Thymus (tissue), 11 donors: ENCODE data around the gene SMAD1. TPM values are rescaled to one million over a fixed set of nuclear protein-coding genes. Genes with fewer than 3 reads are reported as not detected.

Source experiments
- DNase-seq, 9 donors: peaks; one replicate each; pipeline ENCODE4 v3.0.0-alpha.2; 2013; ENCODE audit warnings: low spot score in 9 of 9, low read depth in 6 of 9, missing footprints in 1 of 9
- H3K27ac ChIP-seq, 2 donors: one replicate each; pipeline ENCODE4 v1.5.1; 2013; ENCODE audit warnings: control low read depth in 1 of 2, low read depth in 1 of 2, low read length in 1 of 2, mild to moderate bottlenecking in 1 of 2, moderate library complexity in 1 of 2
- H3K27me3 ChIP-seq, 2 donors: one replicate each; pipeline ENCODE4 v1.5.1; 2013; ENCODE audit warnings: low read length in 1 of 2; ENCODE audit not compliant: control insufficient read depth in 2 of 2, insufficient read depth in 1 of 2
- H3K36me3 ChIP-seq, 2 donors: one replicate each; pipeline ENCODE4 v1.5.1; 2013; ENCODE audit warnings: low read length in 1 of 2, mild to moderate bottlenecking in 1 of 2, moderate library complexity in 1 of 2; ENCODE audit not compliant: control insufficient read depth in 2 of 2, insufficient read depth in 2 of 2
- H3K4me1 ChIP-seq, 2 donors: one replicate each; pipeline ENCODE4 v1.5.1; 2013; ENCODE audit warnings: low read length in 2 of 2; ENCODE audit not compliant: control insufficient read depth in 2 of 2, insufficient read depth in 2 of 2
- H3K4me3 ChIP-seq, 2 donors: one replicate each; pipeline ENCODE4 v1.5.1; 2013; ENCODE audit warnings: low read length in 2 of 2, control low read depth in 1 of 2, mild to moderate bottlenecking in 1 of 2
- H3K9me3 ChIP-seq, 2 donors: one replicate each; pipeline ENCODE4 v1.5.1; 2013; ENCODE audit warnings: low read length in 1 of 2, mild to moderate bottlenecking in 1 of 2; ENCODE audit not compliant: control insufficient read depth in 2 of 2, insufficient read depth in 1 of 2
- WGBS: extraction: QIAGEN DNeasy Blood & Tissue Kit; methylation state at CpG from one replicate; pipeline ENCODE4 v1.1.7; 2013; 5-methylcytosine and 5-hydroxymethylcytosine counted together
- polyA plus RNA-seq: library from polyadenylated mRNA; stranded (reverse); fragments of 200-250 nt; gene quantifications from one replicate; pipeline ENCODE4 v1.2.3, GENCODE V29; 2013
- total RNA-seq: library from RNA; stranded (reverse); fragments of 120-200 nt; gene quantifications from one replicate; pipeline ENCODE4 v1.2.4, GENCODE V29; 2013
- donor health status: healthy.

SMAD1 gene
- total and polyA plus RNA-seq, 2 donors = 6.8 to 23.5 TPM

GRCh38 chr4:145536044-145536443 is 54.4 kb downstream of the SMAD1 start:
- WGBS = 97% methylated on average over 2 of the region's 2 CpGs

GRCh38 chr4:145538596-145538995 is 56.9 kb downstream of the SMAD1 start:
- 95% methylated on average over 1 of the region's 1 CpG for WGBS
- Histone ChIP-seq H3K36me3 (peaks cover 0 to 19% of the 10 kb centered on the region in 2 donors), H3K27me3 (no peaks in the 10 kb centered on the region)

More at GRCh38 chr4:145536044-145536443, 54.4 kb downstream of the SMAD1 start:
- Histone ChIP-seq H3K9me3 (no peaks in the 10 kb centered on the region), H3K4me3 (no peak overlapping the region), H3K27ac (no peak overlapping the region), H3K4me1 (peaks cover under 1 to 1% of the 10 kb centered on the region in 2 donors), H3K27me3 (no peaks in the 10 kb centered on the region), H3K36me3 (peaks cover 0 to 8% of the 10 kb centered on the region in 2 donors)
- DNase-seq = no peak

GRCh38 chr4:145539671-145540070 is 58.0 kb downstream of the SMAD1 start:
- Histone ChIP-seq H3K4me3 (no peak overlapping the region), H3K9me3 (no peaks in the 10 kb centered on the region), H3K27me3 (no peaks in the 10 kb centered on the region), H3K27ac (peak overlapping the region in 1 of 2 donors; percentile 22), H3K4me1 (peaks cover 3% of the 10 kb centered on the region in 2 donors), H3K36me3 (peaks cover 0 to 19% of the 10 kb centered on the region in 2 donors)
- 93% methylated on average over 4 of the region's 4 CpGs for WGBS
- DNase-seq = no peak

More at GRCh38 chr4:145538596-145538995, 56.9 kb downstream of the SMAD1 start:
- peaks cover 3% of the 10 kb centered on the region in 2 donors for H3K4me1 ChIP-seq
- H3K4me3 ChIP-seq = no peak overlapping the region
- DNase-seq = no peak
- H3K27ac ChIP-seq = no peak overlapping the region
- no peaks in the 10 kb centered on the region for H3K9me3 ChIP-seq

- Histone ChIP-seq H3K36me3 (peaks cover 0 to 19% of the 10 kb centered on the region in 2 donors), H3K4me3 (no peak overlapping the region), H3K9me3 (no peaks in the 10 kb centered on the region), H3K4me1 (peaks cover 3% of the 10 kb centered on the region in 2 donors), H3K27ac (no peak overlapping the region), H3K27me3 (no peaks in the 10 kb centered on the region)
- 94% methylated on average over 3 of the region's 3 CpGs for WGBS
- no peak for DNase-seq
Observed at GRCh38 chr4:145540235-145540634, 58.6 kb downstream of the SMAD1 start.

GRCh38 chr4:145541346-145541745 is 59.7 kb downstream of the SMAD1 start:
- 95% methylated on average over 4 of the region's 4 CpGs for WGBS

GRCh38 chr4:145545031-145545430 is 63.4 kb downstream of the SMAD1 start:
- no peaks in the 10 kb centered on the region for H3K27me3 ChIP-seq
- H3K27ac ChIP-seq = peak overlapping the region in 1 of 2 donors; percentile 66
- 98% methylated on average over 1 of the region's 1 CpG for WGBS
- H3K4me1 ChIP-seq = peaks cover 3% of the 10 kb centered on the region in 2 donors
- peaks cover 4 to 36% of the 10 kb centered on the region in 2 donors for H3K36me3 ChIP-seq
- DNase-seq = no peak
- H3K4me3 ChIP-seq = no peak overlapping the region
- no peaks in the 10 kb centered on the region for H3K9me3 ChIP-seq

More at GRCh38 chr4:145541346-145541745, 59.7 kb downstream of the SMAD1 start:
- no peaks in the 10 kb centered on the region for H3K27me3 ChIP-seq
- H3K9me3 ChIP-seq = no peaks in the 10 kb centered on the region
- H3K4me1 ChIP-seq = peaks cover 3% of the 10 kb centered on the region in 2 donors
- no peak overlapping the region for H3K4me3 ChIP-seq
- no peak for DNase-seq
- no peak overlapping the region for H3K27ac ChIP-seq
- peaks cover 0 to 19% of the 10 kb centered on the region in 2 donors for H3K36me3 ChIP-seq

GRCh38 chr4:145545538-145546174 is 64.0 kb downstream of the SMAD1 start:
- peak in 1 of 9 donors; percentile 39 for DNase-seq
- Histone ChIP-seq H3K4me1 (peaks cover 3% of the 10 kb centered on the region in 2 donors), H3K4me3 (no peak overlapping the region), H3K27me3 (no peaks in the 10 kb centered on the region), H3K9me3 (no peaks in the 10 kb centered on the region), H3K36me3 (peaks cover 4 to 34% of the 10 kb centered on the region in 2 donors), H3K27ac (peak overlapping the region in 1 of 2 donors; percentile 66)

GRCh38 chr4:145546175-145546915 is 64.7 kb downstream of the SMAD1 start:
- Histone ChIP-seq H3K9me3 (no peaks in the 10 kb centered on the region), H3K27ac (peak overlapping the region in 1 of 2 donors; percentile 8), H3K36me3 (peaks cover 4 to 30% of the 10 kb centered on the region in 2 donors), H3K27me3 (no peaks in the 10 kb centered on the region), H3K4me3 (no peak overlapping the region), H3K4me1 (no peaks in the 10 kb centered on the region)
- WGBS = 94% methylated on average over 7 of the region's 7 CpGs
- DNase-seq = no peak

- H3K27me3 ChIP-seq = no peaks in the 10 kb centered on the region
- no peak overlapping the region for H3K4me3 ChIP-seq
- peaks cover 0 to 3% of the 10 kb centered on the region in 2 donors for H3K4me1 ChIP-seq
- peaks cover 9 to 23% of the 10 kb centered on the region in 2 donors for H3K36me3 ChIP-seq
- H3K9me3 ChIP-seq = no peaks in the 10 kb centered on the region
- WGBS = 91% methylated on average over 3 of the region's 3 CpGs
- no peak for DNase-seq
- H3K27ac ChIP-seq = no peak overlapping the region
Observed at GRCh38 chr4:145551660-145552059, 70.0 kb downstream of the SMAD1 start.
